GM12878 (cell line): ENCODE data around the gene UBR3. TPM values are rescaled to one million over a fixed set of nuclear protein-coding genes. Genes with fewer than 3 reads are reported as not detected.

Experiments used
- ATAC-seq: fragments of 200-7000 bp; cut with Tn5 transposase; 3 replicates; pipeline ENCODE4 v1.9.1; 2020; ENCODE audit warnings: mild to moderate bottlenecking, moderate library complexity
- BruUV-seq: library from RNA; stranded (reverse); fragments of 400-500 nt; replicated peaks from 2 replicates; lab custom pipeline; 2021; lab: Mats Ljungman, UMichigan
- CTCF ChIA-PET: fragments of 300-600 bp; sonication (Branson Sonifier 250); formaldehyde crosslinking; extraction: SDS; loops from one replicate; lab custom pipeline; 2021; ENCODE audit warnings: inconsistent platforms; lab: Yijun Ruan, JAX
- POLR2A ChIA-PET: fragments of 350-600 bp; formaldehyde crosslinking; extraction: SDS; loops from one replicate; lab custom pipeline; 2021; ENCODE audit warnings: inconsistent platforms; lab: Charles Lee
- RAD21 ChIA-PET: fragments of 300-600 bp; sonication (Branson Sonifier 250); formaldehyde crosslinking; loops from one replicate; lab custom pipeline; 2023; ENCODE audit warnings: antibody characterized with exemption; ENCODE audit not compliant: unreplicated experiment; lab: Charles Lee
- SMC1A ChIA-PET: fragments of 300-600 bp; sonication (Branson Sonifier 250); formaldehyde crosslinking; loops from one replicate; lab custom pipeline; 2023; ENCODE audit not compliant: unreplicated experiment, uncharacterized antibody; lab: Charles Lee
- DNase-seq: peaks from one replicate; pipeline ENCODE4 v3.0.0-alpha.2; 2011; ENCODE audit warnings: low read depth, low spot score
- FAIRE-seq: peaks from 3 replicates; lab custom pipeline; 2011; peaks lifted over from hg19 to GRCh38; lab: Jason Lieb, UNC
- H2AFZ ChIP-seq: 2 replicates; pipeline ENCODE4 v1.6.0; 2011; ENCODE audit warnings: low read depth, low read length, control low read depth; ENCODE audit not compliant: control insufficient read depth
- H3K27ac ChIP-seq: 2 replicates; pipeline ENCODE4 v1.5.1; 2011; ENCODE audit warnings: control low read depth; ENCODE audit not compliant: control insufficient read depth, insufficient read depth
- H3K27me3 ChIP-seq, 2 experiments: replicated peaks in 1 of 2; 2 replicates each; pipeline versions ENCODE4 v1.6.0 to v1.6.1; 2011; ENCODE audit warnings: low read length in 1 of 2; ENCODE audit not compliant: control insufficient read depth in 2 of 2, insufficient read depth in 2 of 2
- H3K36me3 ChIP-seq, 2 experiments: 2 replicates each; pipeline ENCODE4 v1.5.1; 2011; ENCODE audit warnings: low read length in 1 of 2; ENCODE audit not compliant: control insufficient read depth in 2 of 2, insufficient read depth in 2 of 2
- H3K4me1 ChIP-seq: 2 replicates; pipeline ENCODE4 v1.6.1; 2011; ENCODE audit warnings: mild to moderate bottlenecking, low read length, moderate library complexity, mixed read lengths; ENCODE audit not compliant: control insufficient read depth, insufficient read depth
- H3K4me2 ChIP-seq: 2 replicates; pipeline ENCODE4 v1.6.0; 2011; ENCODE audit warnings: control low read depth; ENCODE audit not compliant: control insufficient read depth, insufficient read depth
- H3K4me3 ChIP-seq: fragments of 200-600 bp; sonication (generic); 2 replicates; pipeline ENCODE4 v1.5.1; 2016
- H3K79me2 ChIP-seq: 2 replicates; pipeline ENCODE4 v1.6.0; 2011; ENCODE audit warnings: low read length; ENCODE audit not compliant: control insufficient read depth, insufficient read depth
- H3K9ac ChIP-seq: 2 replicates; pipeline ENCODE4 v1.8.0; 2011; ENCODE audit warnings: low read length, control low read depth, mixed read lengths; ENCODE audit not compliant: control insufficient read depth, insufficient read depth
- H3K9me3 ChIP-seq: replicated peaks from 3 replicates; pipeline ENCODE4 v1.5.1; 2011; ENCODE audit warnings: mild to moderate bottlenecking, low read length; ENCODE audit not compliant: control insufficient read depth, insufficient read depth
- H4K20me1 ChIP-seq: 2 replicates; pipeline ENCODE4 v1.6.0; 2011; ENCODE audit not compliant: control insufficient read depth, insufficient read depth
- CEBPB ChIP-seq, 2 experiments: fragments of 150-350 bp in 1 of 2; IDR thresholded peaks; 2 replicates each; pipeline ENCODE4 v1.6.1; 2012 to 2014; ENCODE audit warnings: low read depth in 2 of 2, low read length in 2 of 2, borderline replicate concordance in 1 of 2, inconsistent platforms in 1 of 2
- E2F4 ChIP-seq: IDR thresholded peaks from 2 replicates; pipeline ENCODE4 v1.6.1; 2012; ENCODE audit warnings: low read depth, low read length, improper control_type of control experiment
- FOS ChIP-seq: IDR thresholded peaks from 3 replicates; pipeline ENCODE4 v1.6.1; 2011; ENCODE audit warnings: borderline replicate concordance; ENCODE audit not compliant: insufficient read length; ENCODE audit errors: extremely low read depth
- MYC ChIP-seq: IDR thresholded peaks from 2 replicates; pipeline ENCODE4 v1.6.1; 2011; ENCODE audit warnings: mild to moderate bottlenecking, low read length, moderate library complexity, inconsistent platforms; ENCODE audit not compliant: insufficient read depth, insufficient replicate concordance, insufficient read length, severe bottlenecking
- NR2C1 ChIP-seq: fragments of 450-650 bp; IDR thresholded peaks from 2 replicates; pipeline ENCODE4 v1.6.1; 2017; ENCODE audit warnings: antibody characterized with exemption, mild to moderate bottlenecking, moderate library complexity
- POLR2AphosphoS2 ChIP-seq: IDR thresholded peaks from 2 replicates; pipeline ENCODE4 v1.6.1; 2011; ENCODE audit warnings: low read depth, mild to moderate bottlenecking, low read length, improper control_type of control experiment, moderate library complexity
- RB1 ChIP-seq: fragments of 450-650 bp; formaldehyde crosslinking; IDR thresholded peaks from 2 replicates; pipeline ENCODE4 v1.6.1; 2017; ENCODE audit warnings: mild to moderate bottlenecking, borderline replicate concordance
- SP1 ChIP-seq: IDR thresholded peaks from one replicate; pipeline ENCODE4 v1.6.1; 2011; ENCODE audit warnings: low read depth, low read length
- TCF3 ChIP-seq: IDR thresholded peaks from 2 replicates; pipeline ENCODE4 v1.6.1; 2012; ENCODE audit warnings: low read depth, mild to moderate bottlenecking, low read length, borderline replicate concordance; ENCODE audit not compliant: insufficient read depth
- ZSCAN29 ChIP-seq: fragments of 450-650 bp; IDR thresholded peaks from 2 replicates; pipeline ENCODE4 v1.6.1; 2017; ENCODE audit warnings: mild to moderate bottlenecking, moderate library complexity
- WGBS: methylation state at CpG from one replicate; pipeline ENCODE4 v1.1.6; 2016; ENCODE audit warnings: low lambda C conversion rate; ENCODE audit not compliant: insufficient replicate concordance, insufficient coverage; ENCODE audit errors: missing lambda C conversion rate; 5-methylcytosine and 5-hydroxymethylcytosine counted together
- in situ Hi-C: fragments of 300-500 bp; cut with MboI; formaldehyde crosslinking; loops from 9 replicates; pipeline ENCODE4 v1.14.3; 2018; ENCODE audit warnings: mixed read lengths
- intact Hi-C: fragments of 100-400 bp; cut with micrococcal nuclease; formaldehyde crosslinking; loops from one replicate; pipeline ENCODE4 v1.14.2; 2022; ENCODE audit not compliant: unreplicated experiment
- polyA plus RNA-seq, 11 experiments: library from polyadenylated mRNA; depleted of rRNA in 4 of 11; unstranded in 6 of 11; stranded (reverse) in 5 of 11; fragments of >200 nt; fragmentation: Nextera tagmentation in 4 of 11; fragmentation: Illumina TruSeq in 1 of 11; extraction: Ambion mirVana in 4 of 11; extraction: Trizol in 1 of 11; gene quantifications; 1 replicate in 1 of 11; 2 replicates in 10 of 11; pipeline versions ENCODE4 v1.2.1 to v1.2.3, GENCODE V29; 2011 to 2016; ENCODE audit warnings: inconsistent platforms in 2 of 11, missing spikeins in 2 of 11, low read depth in 1 of 11
- total RNA-seq, 4 experiments: library from RNA; depleted of rRNA in 3 of 4; stranded (reverse); fragments of >200 nt in 3 of 4; fragmentation: Illumina TruSeq in 1 of 4; extraction: Trizol in 1 of 4; gene quantifications; 2 replicates each; pipeline versions ENCODE4 v1.2.1 to v1.2.3, GENCODE V29; 2013 to 2021

UBR3 gene
- total and polyA plus RNA-seq, 10 of the 15 experiments (the other 5 are each of a cell fraction or from before 2014, with no cell fraction given), result 3.8 to 22.9 (median 11.2) TPM

- in situ Hi-C loops, result no loop called here
- H3K27me3 ChIP-seq, result no peaks in the 10 kb centered on the region
- no peaks in the 10 kb centered on the region for H4K20me1 ChIP-seq
- H3K4me2 ChIP-seq, result no peak overlapping the region
- DNase-seq (no peak), ATAC-seq (no peak), FAIRE-seq (no peak)
- TF ChIP-seq SP1 (no peak), CEBPB (IDR thresholded peaks at IDR 0.05; ENCODE audit: borderline replicate concordance in 1 of 2, low read depth in 2 of 2, low read length in 2 of 2) (no peak), RB1 (no peak), ZSCAN29 (no peak), MYC (no peak), E2F4 (no peak), POLR2AphosphoS2 (no peak), FOS (no peak), NR2C1 (no peak), TCF3 (no peak)
- CTCF ChIA-PET, result no interaction called here
- no peak overlapping the region for H3K4me3 ChIP-seq
- no peaks in the 10 kb centered on the region; the same call in 2 of the 3 replicates for H3K9me3 ChIP-seq
- H3K79me2 ChIP-seq, result no peaks in the 10 kb centered on the region
- no TSS peak for BruUV-seq
- no peaks in the 10 kb centered on the region for H3K4me1 ChIP-seq
- intact Hi-C loops, result no loop called here
- RAD21 ChIA-PET, result interaction anchor here (1.0 kb wide), 1 partner anchor 34 kb away, joined by 3 read pairs; no protein-coding TSS in a partner anchor
- no peak overlapping the region for H3K9ac ChIP-seq
- no peak overlapping the region for H3K27ac ChIP-seq
- POLR2A ChIA-PET, result no interaction called here
- no peak overlapping the region for H2AFZ ChIP-seq
- 54% methylated on average over 1 of the region's 1 CpG for WGBS
- SMC1A ChIA-PET, result interaction anchor here (1.0 to 1.3 kb wide), 3 partner anchors 21 to 44 kb away, joined by 3 read pairs; no protein-coding TSS in a partner anchor
- H3K36me3 ChIP-seq, result no peaks in the 10 kb centered on the region
These were observed 294.4 kb downstream of the UBR3 start for GRCh38 chr2:170121689-170122088.
